Cardiac muscle cell (in vitro differentiated cells and primary cell): ENCODE data around the gene NCS1. TPM values are rescaled to one million over a fixed set of nuclear protein-coding genes. Genes with fewer than 3 reads are reported as not detected.
A peak's percentile ranks its signal among the peaks of the same experiment; 100 is the strongest.

ENCODE experiments used
- DNase-seq, 2 donors: peaks; one replicate each; pipeline versions ENCODE4 v3.0.0 to v3.0.0-alpha.2; 2010 to 2017; ENCODE audit warnings: low read depth in 1 of 2, low spot score in 1 of 2
- H3K27ac ChIP-seq: fragments of 200-600 bp; sonication (generic); 2 replicates; pipeline ENCODE4 v1.5.1; 2016
- H3K27me3 ChIP-seq: fragments of 200-600 bp; sonication (generic); 2 replicates; pipeline ENCODE4 v1.6.0; 2016; ENCODE audit warnings: control low read depth
- H3K36me3 ChIP-seq: fragments of 200-600 bp; sonication (generic); 2 replicates; pipeline ENCODE4 v1.5.1; 2016; ENCODE audit warnings: control low read depth
- H3K4me1 ChIP-seq: fragments of 200-600 bp; sonication (generic); 2 replicates; pipeline ENCODE4 v1.8.1; 2017; ENCODE audit warnings: low read depth, mild to moderate bottlenecking, mixed run types
- H3K4me3 ChIP-seq: fragments of 200-600 bp; sonication (generic); 2 replicates; pipeline ENCODE4 v1.5.1; 2016; ENCODE audit warnings: mild to moderate bottlenecking
- H3K9me3 ChIP-seq: fragments of 200-600 bp; sonication (generic); 2 replicates; pipeline ENCODE4 v1.5.1; 2017; ENCODE audit warnings: low read depth, mild to moderate bottlenecking, control low read depth
- polyA plus RNA-seq: library from polyadenylated mRNA; unstranded; fragments of >200 nt; fragmentation: Nextera tagmentation; extraction: Ambion mirVana; gene quantifications from 2 replicates; pipeline ENCODE4 v1.2.1, GENCODE V29; 2016
- total RNA-seq: library from RNA; depleted of rRNA; stranded (reverse); fragments of >200 nt; gene quantifications from 2 replicates; pipeline ENCODE4 v1.2.3, GENCODE V29; 2016
- TF ChIP-seq, protein P1 (sequence below): IDR thresholded peaks from 2 replicates; pipeline ENCODE4 v1.5.1; 2012; ENCODE audit warnings: low read depth, mild to moderate bottlenecking, low read length

NCS1 gene
- total and polyA plus RNA-seq, 2 experiments from 2014 or later: 48.3 to 55.7 TPM

DNA sequence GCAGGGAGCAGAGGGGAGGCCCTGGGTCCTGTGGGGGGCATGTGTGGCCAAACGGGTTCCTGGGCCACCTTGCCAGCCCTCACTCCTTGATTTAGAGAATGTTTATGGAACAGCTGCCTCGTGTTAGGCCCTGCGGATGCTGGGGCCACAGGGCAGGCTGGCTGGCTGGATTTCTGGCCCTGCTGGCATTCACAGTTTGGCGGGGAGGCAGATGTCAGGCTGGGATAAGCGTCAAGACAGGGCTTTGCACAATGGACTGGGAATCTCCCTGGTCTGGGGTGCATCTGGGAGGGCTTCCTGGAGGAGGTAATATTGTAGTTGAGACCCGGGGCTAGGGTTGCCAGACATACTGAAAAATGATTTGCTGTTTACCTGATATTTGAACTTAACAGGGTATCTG is 13.8 kb downstream of the NCS1 start:
- TF ChIP-seq, protein P1, sequence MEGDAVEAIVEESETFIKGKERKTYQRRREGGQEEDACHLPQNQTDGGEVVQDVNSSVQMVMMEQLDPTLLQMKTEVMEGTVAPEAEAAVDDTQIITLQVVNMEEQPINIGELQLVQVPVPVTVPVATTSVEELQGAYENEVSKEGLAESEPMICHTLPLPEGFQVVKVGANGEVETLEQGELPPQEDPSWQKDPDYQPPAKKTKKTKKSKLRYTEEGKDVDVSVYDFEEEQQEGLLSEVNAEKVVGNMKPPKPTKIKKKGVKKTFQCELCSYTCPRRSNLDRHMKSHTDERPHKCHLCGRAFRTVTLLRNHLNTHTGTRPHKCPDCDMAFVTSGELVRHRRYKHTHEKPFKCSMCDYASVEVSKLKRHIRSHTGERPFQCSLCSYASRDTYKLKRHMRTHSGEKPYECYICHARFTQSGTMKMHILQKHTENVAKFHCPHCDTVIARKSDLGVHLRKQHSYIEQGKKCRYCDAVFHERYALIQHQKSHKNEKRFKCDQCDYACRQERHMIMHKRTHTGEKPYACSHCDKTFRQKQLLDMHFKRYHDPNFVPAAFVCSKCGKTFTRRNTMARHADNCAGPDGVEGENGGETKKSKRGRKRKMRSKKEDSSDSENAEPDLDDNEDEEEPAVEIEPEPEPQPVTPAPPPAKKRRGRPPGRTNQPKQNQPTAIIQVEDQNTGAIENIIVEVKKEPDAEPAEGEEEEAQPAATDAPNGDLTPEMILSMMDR: no peak
- Histone ChIP-seq H3K27ac (peak overlapping the region; percentile 99), H3K4me1 (peaks cover 51% of the 10 kb centered on the region), H3K27me3 (no peaks in the 10 kb centered on the region), H3K4me3 (no peak overlapping the region), H3K9me3 (no peaks in the 10 kb centered on the region), H3K36me3 (no peaks in the 10 kb centered on the region)
- no peak for DNase-seq

GRCh38 chr9:130186839-130187522 is 14.8 kb downstream of the NCS1 start:
- TF ChIP-seq, protein P1: no peak
- DNase-seq: peak; percentile 48
- no peak overlapping the region for H3K4me3 ChIP-seq
- H3K9me3 ChIP-seq: no peaks in the 10 kb centered on the region
- peak overlapping the region; percentile 99 for H3K27ac ChIP-seq
- H3K27me3 ChIP-seq: no peaks in the 10 kb centered on the region
- peaks cover 52% of the 10 kb centered on the region for H3K4me1 ChIP-seq
- no peaks in the 10 kb centered on the region for H3K36me3 ChIP-seq

- peak overlapping the region; percentile 99 for H3K27ac ChIP-seq
- no peaks in the 10 kb centered on the region for H3K36me3 ChIP-seq
- peaks cover 57% of the 10 kb centered on the region for H3K4me1 ChIP-seq
- no peak for DNase-seq
- H3K27me3 ChIP-seq: no peaks in the 10 kb centered on the region
- no peaks in the 10 kb centered on the region for H3K9me3 ChIP-seq
- no peak overlapping the region for H3K4me3 ChIP-seq
- TF ChIP-seq, protein P1: no peak
Measured at GRCh38 chr9:130187523-130187846, 15.3 kb downstream of the NCS1 start.

DNA sequence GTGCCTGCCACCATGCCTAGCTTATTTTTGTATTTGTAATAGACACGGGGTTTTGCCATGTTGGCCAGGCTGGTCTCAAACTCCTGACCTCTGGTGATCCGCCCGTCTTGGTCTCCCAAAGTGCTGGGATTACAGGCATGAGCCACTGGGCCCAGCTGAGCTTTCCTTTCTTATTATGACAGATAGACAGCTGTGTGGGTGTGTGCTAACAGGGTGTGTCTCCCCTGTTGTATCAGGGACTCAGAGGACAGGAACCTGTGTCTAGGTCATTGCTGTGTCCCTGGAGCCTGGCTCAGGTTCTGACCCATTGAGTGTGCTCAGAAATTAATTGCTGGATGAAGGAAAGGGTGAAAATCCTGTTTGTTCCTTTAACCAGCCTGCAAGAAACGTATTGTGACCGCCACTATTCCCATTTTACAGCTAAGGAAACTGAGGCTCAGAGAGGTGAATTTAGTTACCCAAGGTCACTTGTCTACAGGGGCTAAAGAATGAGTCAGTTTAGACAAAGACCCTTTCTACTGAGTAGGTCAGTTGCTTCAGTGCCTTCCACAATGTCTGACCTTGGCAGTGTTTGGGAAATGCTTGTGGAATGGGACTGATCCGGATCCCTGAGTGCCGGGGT is 16.8 kb downstream of the NCS1 start:
- DNase-seq: no peak
- no peak overlapping the region for H3K27ac ChIP-seq
- H3K4me3 ChIP-seq: no peak overlapping the region
- no peaks in the 10 kb centered on the region for H3K36me3 ChIP-seq
- TF ChIP-seq, protein P1: no peak
- H3K9me3 ChIP-seq: no peaks in the 10 kb centered on the region
- peaks cover 58% of the 10 kb centered on the region for H3K4me1 ChIP-seq
- no peaks in the 10 kb centered on the region for H3K27me3 ChIP-seq

DNA sequence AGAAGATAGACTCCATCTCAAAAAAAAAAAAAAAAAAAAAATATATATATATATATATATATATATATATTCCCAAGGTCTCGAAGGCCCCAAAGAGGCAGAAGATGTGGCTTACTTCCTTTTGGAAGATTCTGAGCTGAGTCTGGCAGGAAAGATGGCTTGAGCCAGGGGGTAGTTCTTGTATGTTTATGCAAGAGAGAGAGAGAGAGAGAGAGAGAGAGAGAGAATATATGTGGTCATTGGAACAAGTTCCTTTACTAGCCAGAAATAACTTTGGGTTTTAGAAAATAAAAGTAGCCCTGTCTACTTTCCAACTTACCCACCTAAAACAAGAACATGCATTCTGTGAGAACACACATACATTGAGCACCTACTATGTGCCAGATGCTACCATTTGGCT is 17.6 kb downstream of the NCS1 start:
- peak in 1 of 2 donors; percentile 77 for DNase-seq
- Histone ChIP-seq H3K27ac (peak overlapping the region; percentile 65), H3K9me3 (no peaks in the 10 kb centered on the region), H3K27me3 (no peaks in the 10 kb centered on the region), H3K4me3 (no peak overlapping the region), H3K36me3 (no peaks in the 10 kb centered on the region), H3K4me1 (peaks cover 60% of the 10 kb centered on the region)
- TF ChIP-seq, protein P1: no peak
